GM19351 (cell line): ENCODE measurements around the gene MED14.

Experiments used
- ATAC-seq: cut with Tn5 transposase; IDR thresholded peaks from one replicate; pipeline ENCODE4 v1.9.1; 2021; ENCODE audit warnings: mild to moderate bottlenecking, moderate library complexity; ENCODE audit not compliant: unreplicated experiment

Gene MED14

DNA sequence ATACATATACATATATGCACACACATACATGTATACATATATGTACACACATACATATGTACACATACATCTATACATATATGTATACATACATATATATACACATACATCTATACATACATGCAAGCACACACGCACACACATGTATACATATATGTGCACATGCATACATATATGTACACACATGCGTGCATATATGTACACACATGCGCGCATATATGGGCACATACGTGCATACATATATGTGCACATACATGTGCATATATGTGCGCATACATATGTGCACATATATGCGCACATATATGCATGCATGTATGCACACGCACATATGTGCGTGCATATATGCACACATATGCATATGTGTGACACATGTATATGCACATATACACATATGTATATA lies 119.4 kb downstream of the MED14 start:
- no peak for ATAC-seq

DNA sequence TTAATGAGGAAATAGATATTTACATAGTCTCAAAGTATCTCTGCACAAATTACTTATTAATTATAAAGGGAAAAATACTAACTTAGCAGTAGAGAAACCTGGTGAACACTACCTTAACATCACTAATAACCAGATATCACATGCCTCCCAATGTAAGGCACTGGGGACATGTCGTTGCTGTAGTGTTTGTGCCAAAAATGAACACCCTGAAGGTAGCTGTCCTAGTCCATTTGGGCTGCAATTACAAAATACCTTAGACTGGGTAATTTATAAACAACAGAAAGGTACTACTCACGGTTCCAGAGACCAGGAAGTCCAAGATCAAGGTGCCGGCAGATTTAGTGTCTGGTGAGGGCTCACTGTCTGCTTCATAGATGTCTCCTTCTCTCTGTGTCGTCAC lies 122.8 kb downstream of the MED14 start:
- no peak for ATAC-seq

DNA sequence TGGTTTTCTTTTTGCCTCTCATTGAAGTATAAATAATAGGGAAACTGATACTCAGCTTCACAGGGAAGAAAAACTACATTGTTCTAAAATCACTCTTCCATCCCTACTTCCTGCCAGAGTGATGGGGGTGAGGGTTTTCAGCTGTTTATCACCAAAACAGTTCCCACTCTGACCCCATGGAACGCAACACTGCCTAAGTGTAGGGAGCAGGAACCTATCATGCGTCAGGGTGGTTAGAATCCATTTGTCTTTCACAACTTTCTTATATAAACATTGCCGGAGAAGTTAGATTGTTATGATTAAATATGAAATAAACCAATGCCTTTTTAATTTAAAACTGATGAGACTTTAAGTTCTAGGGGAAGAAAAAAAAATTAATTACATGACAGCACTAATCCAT lies 128.0 kb downstream of the MED14 start:
- no peak for ATAC-seq

GRCh38 chrX:40603446-40603845 lies 131.9 kb downstream of the MED14 start:
- ATAC-seq, result no peak
